T-helper 22 cell (primary cell): Measurements from ENCODE around the gene ELAVL1.

Experiments used
- DNase-seq: peaks from one replicate; pipeline ENCODE4 v3.0.0-alpha.2; 2020; ENCODE audit warnings: low read depth

Gene ELAVL1

DNA sequence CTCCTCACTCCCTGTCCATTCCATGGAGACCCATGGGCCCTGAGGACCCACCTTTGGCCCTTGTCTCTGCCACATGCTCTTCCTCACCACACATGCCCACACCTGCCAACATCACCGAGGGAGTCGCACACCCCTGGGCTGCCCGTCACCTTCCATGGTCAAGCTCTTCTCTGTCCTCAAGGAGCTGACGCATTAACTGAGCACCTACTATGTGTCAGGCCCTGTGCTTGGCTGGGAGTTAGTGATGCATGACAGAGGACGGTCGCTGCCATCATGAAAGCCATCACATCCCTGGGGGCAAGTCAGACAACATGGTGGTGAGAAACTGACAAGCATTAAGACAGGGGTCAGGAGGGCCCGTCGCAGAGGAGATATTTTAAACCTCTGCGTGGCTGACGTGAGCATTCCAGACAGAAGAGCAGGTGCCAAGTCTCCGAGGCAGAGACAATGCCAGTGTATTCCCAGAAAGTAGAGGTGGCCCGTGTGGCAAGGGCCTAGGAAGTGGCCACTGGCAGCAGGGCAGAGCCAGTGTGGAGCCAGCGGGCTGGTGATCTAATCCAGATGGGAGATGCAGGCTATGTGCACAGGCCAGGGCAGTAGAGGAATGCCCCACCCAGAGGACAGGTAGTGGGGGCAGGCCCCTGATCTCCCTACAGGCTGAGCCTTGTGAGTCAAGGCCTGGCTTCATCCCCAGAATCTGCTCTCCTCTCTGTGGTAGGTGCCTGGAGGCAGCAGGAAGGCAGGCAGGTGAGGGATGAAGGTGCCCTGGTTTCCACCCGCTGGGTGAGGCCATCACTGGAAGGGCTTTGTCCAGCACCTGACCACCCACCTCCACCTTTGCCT is 21.2 kb downstream of the ELAVL1 start:
- DNase-seq: no peak

DNA sequence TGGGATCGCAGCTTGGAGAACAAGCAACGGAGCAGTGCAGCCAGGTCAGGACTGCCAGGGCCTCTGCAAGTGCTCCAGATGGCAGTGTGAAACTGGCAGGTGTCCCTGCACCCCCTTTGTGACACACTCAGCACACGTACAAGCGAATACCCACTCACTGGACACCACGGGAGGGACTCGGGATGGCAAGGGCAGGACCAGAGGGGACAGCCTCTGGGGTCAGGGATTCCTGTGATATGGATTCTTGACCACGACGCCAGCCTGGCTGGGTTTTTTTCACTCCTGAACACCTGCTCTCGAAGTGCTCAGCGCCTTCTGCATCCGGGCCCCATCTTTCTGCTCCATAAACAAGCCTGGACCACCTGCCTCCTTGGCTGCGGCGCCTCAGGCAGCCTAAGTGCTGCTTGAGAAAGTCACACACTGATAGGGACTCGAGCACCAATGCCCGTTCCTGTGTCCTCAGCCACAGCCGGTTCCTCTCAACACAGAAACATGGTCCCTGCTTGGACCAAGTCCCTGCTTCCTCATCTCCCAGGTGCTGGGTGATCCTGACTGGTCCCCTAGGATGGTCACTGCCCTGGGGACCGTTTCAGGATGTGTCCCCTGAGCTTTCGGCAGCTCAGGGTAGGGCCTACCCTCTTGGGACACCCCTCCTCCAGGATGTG is 22.0 kb downstream of the ELAVL1 start:
- DNase-seq: no peak

DNA sequence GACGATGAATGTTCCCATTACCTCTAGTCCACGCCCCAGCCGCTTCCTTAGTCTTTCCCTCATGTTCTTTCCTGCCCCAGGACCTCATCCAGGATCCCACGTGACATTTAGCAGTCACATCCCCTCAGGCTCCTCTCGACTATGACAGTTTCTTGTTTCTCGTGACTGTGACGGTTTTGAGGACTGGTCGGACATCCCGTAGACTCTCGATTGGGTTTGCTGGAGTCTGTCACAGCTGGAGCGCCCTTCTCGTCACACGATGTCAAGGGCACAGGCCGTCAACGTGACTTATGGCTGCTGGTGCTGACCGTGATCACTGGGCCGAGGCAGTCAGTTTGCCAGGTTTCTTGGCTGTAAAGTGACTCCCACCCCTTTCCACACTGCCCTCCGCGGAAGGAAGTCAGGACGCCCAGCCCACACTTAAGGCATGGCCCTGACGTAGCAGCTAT is 22.8 kb downstream of the ELAVL1 start:
- no peak for DNase-seq

DNA sequence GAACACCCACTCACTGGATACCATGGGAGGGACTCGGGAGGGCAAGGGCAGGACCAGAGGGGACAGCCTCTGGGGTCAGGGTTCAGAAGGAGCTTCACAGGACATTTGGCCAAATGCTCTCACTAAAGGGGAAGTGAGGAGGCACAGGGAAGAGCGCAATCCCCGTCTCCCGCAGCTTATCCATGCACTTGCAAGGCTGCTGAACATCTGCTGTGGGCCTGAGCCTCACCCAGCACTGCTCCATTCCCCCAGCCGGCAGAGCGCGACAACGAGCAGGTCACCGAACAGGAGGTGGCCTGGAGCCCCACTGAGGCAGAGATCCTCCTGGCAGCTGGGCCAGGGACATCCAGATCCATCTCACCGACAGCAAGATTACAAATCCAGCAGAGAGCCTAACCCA is 23.3 kb downstream of the ELAVL1 start:
- DNase-seq: no peak

DNA sequence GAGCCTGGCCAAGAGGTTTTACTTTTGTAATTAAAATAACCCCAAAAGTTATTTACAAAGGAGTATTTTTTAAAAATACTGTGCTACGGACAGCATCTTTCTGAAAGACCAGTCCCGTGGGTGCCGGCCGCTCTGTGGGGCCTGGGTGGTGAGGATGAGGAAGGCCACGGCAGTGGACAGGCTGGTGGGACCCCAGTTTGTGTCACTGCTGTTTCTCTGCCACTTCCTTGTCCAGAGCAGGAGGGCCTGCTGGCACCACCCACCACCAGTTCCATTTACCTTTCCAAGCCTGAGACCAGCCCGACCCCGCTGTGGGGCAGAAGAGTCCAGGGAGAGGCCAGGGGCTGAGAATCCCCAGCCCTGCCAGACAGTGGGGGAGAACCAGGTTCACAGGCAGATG is 23.8 kb downstream of the ELAVL1 start:
- no peak for DNase-seq

DNA sequence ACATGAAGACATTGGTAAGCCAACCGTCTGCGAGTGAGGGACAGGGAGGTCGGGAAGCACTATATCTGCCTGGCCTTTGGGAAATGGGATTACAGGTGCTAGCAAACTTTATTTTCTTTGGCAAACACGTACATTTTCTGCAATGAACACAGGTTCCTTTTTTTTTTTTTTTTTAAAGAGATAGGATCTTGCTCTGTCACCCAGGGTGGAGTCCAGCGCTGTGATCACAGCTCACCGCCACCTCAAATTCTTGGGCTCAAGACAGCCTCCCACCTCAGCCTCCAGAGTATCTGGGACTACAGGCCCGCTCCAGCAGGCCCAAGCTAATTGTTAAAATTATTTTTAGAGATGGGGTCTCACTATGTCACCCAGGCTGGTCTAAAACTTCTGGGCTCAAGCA is 24.2 kb downstream of the ELAVL1 start:
- DNase-seq: no peak

DNA sequence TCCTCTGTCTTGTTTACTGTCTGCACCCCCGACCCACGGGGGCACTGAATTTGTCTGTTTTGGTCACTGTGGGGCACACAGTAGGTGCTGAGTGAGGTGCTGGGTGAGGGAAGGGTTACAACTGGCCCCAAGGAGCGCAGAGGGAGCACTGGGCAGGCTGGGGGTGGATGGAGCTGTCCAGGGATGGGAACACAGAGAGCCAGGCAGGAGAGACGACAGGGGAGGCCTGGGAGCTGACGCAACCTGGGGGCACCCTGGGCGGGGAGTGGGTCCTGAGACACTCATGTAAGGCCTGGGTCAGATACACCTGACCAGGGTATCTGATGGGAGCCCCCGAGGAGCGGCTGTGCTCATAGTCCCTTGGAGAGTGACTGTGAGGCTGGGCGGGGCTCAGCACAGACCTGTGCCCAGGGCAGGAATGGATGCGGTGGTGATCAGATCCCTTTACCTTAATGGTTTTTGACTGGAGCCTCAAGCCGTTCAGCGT is 24.8 kb downstream of the ELAVL1 start:
- DNase-seq: no peak

DNA sequence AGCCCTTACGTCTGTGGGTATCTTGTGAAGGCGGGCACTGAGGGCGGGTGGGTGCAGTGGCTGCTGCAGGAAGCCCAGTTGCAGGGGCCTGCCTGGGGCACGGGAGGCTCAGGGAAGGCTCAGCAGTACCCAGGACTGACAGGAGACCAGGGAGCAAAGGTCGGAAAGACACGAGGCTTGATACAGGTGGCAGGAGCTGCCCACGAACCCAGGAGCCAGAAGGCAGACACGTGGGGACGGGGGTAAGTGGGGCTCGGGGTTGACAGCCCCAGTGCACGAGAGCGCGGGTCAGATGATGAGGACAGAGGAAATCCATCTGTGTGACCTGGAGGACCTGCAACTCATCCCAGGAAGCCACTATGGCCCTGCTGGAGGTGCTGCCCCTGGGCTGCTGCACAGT is 25.3 kb downstream of the ELAVL1 start:
- DNase-seq: no peak

DNA sequence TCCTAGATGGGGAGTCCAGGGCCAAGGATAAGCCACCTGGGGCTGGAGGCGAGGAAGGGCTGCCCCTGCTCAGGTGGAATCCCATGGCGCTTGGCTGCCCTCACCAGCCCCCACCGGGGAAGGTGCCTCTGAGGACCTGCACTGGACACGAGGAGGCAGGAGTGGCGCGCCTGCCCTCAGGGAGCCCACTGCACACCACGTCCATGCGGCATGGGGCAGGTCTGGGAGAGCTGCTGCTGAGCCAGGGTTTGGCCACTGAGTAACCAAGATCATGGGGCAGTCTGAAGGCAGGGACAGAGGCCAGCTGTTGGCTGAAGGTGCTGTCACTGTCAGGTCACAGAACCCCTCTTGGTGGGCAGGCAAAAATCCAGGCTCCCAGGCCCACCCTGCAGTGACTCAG is 25.9 kb downstream of the ELAVL1 start:
- DNase-seq: no peak

DNA sequence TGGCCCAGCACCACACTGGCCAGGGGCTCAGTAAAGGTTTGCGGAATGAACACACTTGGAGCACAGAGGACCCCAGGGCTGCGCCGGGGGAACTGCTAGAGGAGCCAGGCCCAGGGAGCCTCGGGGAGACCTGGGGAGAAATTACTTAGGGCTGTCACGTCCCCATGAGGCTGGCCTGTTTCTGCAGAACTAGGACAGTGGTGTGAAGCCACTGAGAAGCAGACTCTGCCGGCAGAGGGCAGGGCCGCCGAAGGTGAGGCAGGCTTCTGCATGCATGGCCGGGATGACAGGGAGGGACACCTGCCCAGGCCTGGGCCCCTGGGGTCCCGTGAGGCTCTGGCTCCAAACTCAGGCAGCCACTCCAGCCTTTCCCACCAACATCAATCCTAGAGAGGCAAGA is 26.4 kb downstream of the ELAVL1 start:
- no peak for DNase-seq

DNA sequence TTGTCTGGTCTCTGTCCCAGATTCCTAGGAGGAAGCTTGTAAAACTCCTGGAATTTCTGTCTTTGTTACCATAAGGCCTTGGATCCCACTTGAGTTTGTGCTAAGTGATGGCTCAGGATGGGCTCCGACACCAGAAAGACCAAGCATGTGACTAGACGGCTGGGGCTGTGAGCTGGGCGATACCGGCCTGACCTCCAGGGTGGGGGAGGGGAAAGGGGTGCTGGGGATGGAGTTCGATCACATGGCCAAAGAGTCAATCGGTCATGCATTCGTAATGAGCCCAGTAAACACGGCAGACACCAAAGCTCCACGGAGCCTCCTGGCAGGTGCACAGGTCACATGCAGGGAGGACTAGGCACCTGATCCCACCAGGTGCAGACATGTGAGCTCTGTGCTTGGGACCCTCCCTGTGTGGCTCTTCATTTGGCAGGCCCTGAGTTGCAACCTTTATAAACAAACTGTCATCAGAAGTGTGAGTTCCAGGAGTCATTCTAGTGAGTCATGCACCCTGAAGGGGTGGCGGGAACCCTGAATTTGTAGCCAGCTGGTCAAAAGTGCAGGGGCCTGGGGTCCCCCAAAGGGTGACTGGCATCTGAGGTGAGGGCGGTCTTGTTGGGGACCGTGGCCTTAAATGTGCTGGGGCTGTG is 27.1 kb downstream of the ELAVL1 start:
- DNase-seq: no peak

DNA sequence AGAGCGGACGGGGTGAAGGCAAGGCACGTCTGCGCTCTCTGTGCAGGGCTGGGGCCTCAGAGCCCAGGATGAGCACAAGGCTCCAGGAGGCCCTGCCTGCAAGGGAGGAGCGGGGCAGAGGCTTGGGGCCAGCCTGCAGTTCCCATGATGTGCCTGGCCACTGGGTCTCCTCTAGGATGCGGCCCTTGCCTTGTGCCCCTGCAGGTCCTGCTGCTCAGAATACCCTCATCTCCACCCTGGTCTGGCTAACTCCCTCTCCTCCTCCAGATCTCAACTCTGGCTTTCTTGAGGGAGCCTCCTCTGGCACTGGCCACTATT is 27.8 kb downstream of the ELAVL1 start:
- no peak for DNase-seq

DNA sequence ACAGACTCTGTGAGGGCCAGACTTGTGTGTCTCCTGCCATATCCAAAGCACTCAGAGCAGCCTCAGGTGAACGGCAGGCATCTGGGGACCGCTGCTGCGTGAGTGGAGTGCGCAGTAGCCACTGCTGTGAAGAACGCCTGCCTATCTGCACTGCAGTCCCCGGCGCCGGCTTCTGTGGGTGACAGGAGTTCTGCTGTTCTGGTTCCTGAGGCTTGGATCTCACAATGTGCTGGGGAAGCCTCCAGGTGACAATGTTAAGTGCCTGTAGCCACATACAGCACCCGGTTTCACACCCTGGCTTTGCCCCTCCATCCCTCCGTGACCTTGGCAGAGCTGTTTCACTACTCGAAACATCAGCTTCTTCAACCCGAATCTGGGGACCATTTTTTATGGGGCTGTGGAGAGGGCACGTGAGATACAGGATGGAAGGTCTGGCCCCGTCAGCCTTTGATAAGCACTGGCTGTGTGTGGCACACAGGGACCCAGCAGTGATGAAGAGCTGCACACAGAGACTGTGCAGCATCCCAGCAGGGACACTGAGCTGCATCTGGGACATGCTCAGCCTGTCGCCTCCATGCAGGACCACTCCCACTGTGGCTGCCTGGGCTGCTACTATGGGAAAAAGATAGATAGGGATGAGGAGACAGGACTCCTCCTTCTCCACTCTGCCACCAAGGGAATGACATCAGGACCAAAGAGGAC is 28.3 kb downstream of the ELAVL1 start:
- DNase-seq: no peak

DNA sequence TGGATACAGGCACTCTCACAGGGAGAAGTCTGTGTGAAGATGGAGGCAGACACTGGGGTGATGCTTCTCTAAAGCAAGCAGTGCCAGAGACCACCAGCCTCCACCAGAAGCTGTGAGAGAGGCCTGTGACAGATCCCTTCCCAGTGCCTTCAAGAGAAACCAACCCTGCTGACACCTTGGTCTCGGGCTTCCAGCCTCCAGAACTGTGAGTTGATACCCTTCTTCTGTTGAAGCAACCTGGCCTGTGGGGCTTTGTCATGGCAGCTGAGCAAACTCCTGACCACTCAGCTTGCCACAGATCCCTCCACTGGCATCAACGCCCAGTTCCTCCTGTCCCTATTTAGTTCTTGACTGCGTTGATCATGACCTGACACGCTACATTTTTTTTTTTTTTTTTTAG is 29.0 kb downstream of the ELAVL1 start:
- no peak for DNase-seq

DNA sequence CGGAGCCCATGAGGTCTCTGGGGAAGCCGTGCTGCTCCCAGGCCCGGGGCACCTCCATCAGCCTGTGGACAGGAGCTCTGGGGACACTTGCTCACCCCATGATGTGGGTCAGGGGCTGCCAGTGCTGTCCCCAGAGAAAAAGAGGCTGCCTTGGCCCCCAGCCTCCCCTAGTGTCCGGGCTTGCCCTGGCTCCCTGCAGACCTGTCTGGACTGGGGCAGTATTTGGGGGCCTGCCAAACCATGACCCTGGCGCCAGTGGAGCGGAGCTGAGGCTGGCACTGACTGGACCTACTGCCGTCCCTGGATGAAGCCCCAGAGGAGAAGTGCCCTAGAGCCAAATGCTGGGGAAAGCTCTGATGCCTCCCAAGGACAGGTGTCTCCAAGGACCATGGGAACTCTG is 30.4 kb downstream of the ELAVL1 start:
- no peak for DNase-seq

DNA sequence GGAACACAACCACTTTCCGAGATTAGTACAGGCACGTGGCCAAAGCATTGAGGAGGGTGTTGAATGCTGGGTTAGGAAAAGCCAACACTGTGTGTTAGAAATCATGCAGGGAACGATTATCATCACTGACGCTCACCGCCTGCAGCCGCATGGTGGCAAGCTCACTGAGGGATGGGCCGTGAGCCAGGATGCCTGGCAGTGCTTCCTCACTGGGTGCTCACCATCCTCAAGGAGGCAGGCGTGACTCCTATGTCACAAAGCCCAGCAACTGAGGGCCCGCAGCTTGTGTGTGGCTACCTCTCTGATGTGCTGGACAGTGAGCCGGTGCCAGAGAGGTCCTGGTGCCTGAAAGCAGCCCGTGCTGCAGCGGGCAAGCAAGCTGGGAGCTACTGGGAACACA is 31.6 kb downstream of the ELAVL1 start:
- DNase-seq: no peak

DNA sequence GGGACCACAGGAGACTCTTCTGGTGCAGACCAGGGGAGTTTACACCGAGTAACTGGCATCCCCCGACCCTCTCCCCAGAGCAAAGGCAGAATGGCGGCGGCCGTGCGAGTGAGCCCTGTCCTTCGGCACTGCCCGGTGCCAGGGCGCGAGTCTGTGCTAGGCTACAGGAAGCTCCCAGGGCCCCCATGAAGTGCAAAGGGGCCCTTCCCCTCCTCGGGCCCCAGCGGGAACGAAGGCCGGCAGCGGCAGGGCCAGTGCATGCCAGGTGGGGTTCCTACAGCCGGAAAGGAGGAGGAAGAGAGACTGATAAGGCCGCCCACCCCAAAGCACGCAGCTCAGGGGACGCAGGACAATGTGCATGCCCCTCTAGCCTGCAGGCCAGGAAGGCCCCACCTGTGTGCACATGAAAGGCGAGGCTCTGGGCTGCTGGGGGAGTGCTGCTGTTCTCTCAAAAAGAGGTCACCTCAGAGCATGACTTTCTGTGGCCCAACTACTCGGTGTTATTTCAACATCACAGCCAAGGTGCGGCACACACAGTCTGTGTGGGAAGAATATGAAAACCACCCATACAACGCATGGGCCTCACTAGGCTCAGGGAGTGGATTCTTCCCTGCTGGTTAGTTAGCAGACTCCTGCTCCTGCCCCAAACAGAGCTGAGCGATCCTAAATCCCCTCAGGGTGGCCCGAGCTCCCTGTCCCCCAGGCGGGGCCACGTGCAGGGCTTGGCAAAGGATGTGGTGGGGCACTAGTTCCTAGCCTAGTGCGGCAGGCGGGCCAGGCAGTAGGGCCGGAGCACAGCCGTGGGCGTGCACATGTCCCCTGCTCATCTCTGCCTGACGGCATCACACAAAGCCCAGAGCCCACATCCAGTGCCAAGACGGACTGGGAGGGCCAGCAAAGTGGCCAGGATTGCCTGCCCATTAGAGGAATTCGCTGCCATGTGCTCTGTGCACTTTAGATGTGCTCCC is 33.6 kb downstream of the ELAVL1 start:
- DNase-seq: no peak

DNA sequence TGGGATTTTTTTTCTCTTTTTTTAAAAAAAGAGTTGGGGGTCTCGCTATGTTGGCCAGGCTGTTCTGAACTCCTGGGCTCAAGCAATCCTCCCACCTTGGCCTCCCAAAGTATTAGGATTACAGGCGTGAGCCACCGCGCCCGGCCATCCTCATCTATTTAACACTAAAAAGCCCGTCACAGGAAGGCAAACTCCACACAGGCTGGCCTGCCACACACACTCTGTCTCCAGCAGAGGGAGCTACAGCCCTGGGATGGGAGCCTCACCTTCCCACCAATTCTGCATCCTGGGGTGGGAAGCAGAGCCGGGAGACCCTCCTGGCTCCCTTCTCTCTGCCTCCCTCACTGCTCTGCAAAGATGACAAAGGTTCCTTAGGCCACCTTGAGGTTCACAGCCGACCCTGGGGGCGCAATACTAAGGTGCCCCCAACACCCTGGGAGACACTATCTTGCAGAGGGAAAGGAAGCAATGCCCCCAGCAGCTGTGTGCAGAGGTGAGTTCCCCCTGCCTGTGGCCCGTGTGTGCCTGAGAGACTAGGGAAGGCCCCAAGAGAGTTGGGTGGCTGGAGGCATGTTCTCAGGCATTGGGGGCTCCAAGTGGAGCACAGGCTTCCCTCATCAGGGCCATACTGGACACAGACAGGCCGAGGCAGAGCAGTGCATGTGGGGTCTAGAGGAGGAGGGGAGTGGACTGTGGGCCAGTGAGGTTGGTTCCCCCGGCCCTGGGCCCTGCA is 34.6 kb downstream of the ELAVL1 start:
- DNase-seq: no peak

DNA sequence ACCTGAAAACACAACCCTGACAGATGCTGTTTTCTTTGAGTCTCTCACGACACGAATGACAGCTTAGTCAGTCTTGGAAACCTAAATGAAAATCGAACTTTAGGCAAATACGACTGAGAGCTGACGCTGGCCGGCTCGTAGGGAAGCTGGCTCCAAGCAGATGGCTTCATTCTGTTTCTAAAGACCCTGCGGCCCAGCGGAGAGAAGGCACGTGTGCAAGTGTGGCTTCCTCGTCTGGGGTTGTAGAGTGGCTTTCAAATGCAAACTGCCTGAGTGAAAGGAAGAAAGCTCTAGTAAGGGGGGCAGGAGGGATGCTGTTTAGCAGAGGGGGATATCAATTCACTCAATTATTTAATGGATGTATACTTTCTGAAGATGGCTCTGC is 35.9 kb downstream of the ELAVL1 start:
- no peak for DNase-seq

DNA sequence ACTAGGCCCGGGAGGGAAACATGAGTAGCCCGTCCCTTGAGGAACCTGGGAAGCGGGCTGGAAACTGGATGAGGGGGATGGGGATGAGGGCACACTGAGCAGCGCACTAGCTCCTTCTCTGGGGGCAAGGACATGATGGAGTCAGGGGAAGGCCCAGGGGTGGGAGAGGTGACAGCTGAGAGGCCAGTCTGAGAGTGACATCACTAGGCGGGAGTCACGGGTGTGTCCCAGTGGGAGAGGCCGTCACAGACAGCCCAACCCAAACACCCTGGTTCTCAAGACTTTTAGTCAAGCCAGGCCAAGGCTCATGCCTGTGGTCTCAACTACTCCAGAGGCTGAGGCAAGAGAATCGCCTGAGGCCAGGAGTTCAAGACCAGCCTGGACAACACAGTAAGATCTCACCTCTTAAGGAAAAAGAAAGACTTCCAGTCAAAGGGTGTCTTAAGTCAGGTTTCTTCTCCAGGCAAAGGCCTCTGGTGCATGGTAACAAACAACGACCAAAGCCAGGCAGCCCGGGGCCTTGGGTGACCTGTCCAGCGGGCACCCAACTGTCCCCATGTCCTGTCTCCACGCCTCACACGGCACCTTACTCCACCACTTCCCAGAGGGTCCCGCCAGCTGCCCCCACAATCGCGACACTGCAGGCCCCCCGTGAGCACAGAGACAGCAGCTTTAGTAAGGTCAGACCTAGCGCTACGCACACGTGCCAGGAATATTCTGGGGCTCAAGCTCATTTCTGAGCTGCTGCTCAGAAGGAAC is 36.5 kb downstream of the ELAVL1 start:
- DNase-seq: no peak
